HG03039 (cell line): Measurements from ENCODE around the gene KCNC1.

Experiments
- ATAC-seq: cut with Tn5 transposase; IDR thresholded peaks from one replicate; pipeline ENCODE4 v1.9.1; 2021; ENCODE audit warnings: mild to moderate bottlenecking, moderate library complexity; ENCODE audit not compliant: unreplicated experiment

The KCNC1 gene

DNA sequence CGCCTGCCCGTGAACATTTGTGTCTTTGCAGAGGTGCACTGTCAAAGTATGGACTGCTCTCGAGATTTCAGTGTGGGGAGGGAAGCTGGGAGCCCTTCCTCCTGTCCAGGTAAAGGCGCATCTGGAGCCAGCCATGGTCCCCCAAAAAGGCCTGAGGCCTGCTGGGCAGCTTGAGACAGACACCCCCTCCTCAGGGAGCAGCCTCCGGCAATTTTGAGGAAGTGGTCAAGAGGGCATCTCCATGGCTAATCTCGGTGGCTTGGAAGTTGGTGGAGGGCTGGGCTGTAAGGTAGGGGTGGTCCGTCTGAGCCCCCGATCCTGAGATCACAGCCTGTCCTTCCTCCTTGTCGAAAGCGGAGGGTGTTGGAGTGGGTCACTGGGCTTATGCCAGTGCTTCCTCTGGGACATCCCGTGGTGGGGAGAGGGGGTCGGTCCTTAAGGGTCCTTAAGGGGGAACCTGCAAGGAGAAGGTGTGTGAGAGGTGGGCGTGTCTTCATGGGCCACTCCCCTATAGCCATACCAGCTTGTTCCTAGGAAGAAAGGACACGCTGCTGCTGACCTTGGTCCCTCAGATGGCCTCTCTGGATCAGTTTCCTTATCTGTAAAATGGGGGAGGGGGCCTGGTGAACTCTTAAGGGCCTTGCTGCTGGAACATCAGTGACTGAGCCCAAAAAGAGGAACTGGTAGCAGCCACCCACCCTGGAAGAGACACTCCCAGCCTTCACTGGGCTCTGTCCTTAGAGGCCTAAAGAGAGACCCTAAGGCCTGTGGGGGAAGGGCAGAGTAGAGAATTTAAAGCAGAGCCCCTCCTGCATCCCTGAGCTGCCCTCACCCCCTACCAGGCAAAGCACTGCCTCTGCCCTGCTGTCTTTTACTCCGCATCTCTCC, 2.6 kb downstream of the KCNC1 start:
- ATAC-seq: no peak

DNA sequence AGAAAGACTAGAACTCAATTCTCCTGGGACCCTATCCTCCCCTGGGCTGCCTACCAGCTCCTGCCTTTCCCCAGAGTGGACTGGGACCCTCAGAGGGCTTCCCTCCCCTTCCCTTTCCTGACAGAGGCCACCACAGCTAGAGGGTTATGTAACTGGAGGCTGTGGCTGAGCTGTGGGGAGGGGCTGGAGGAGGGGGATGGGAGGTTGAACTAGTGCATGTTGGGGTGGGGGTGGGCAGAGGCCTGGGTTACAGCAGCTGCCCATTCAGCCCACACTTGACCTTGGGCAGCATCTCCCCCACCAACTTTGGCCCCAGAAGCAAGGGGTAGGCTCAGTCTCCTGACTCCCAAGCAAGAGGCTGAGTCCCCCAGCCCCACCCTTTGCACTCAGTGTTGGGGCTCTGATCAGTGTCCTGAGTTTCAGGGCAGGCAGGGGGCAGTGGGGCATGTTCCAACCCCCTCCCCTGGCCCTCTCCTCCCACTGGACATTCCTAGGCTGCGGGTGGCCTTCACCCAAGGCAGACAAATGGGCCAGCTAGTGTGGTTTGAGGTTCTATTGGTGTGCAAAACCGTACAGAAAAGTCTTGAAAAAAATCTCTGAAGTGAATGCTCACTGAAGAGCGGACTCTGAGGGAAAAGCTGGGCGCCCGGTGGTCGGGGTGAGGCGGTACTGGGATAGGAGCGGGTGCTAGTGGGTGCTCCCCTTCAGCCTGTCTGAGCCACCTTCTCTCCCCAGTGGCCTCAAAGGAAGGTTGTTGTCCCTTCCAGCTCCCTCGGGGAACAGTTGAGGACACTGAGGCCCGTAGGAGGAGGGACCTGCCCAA, 3.8 kb downstream of the KCNC1 start:
- ATAC-seq: no peak

DNA sequence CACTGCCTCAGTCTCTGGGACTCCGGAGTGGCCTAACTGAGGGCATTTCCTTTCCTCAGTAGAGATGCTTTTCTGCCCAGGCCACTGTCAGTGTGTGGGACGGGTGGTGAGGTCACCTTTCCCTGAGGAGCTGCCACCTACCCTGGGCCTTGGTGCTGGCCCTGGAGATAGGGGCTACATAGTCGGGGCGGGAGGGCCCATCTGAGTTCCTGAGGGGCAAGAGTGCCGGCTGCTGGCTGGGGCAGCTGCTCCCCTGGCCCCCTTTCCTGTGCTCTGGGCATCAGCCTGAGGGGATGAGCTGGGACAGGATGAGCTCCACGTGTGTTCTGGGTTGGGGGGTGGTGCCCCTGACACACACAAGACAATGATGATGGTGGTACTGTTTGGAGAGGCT, 5.4 kb downstream of the KCNC1 start:
- ATAC-seq: no peak

DNA sequence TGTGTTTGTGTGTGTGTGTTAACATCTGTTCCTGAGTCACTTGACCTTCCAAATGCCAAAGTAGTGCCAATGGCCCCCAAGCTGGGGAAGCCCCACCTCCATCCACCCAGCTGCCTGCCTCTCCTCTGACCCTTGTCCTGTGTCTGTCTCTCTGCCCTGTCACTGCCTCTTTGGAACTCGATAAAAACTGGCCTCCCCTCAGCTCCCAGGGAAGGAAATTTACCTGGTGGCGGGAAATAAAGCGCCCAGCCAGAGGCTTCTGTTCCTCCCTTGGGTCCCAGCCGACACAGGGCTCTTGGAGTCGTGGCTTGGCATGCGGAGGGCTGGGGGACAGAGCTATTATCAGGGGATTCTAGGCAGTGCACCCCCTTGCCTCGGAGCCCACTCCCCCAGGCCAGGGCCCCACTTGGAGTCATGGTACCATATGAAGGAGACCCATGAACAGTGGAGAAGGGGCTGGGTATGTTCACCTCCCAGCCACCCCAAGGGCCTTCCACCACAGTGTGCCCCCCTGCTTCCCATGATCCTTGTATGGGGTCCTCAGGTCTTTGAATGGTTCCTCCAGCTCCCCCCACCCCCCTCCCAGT, 6.2 kb downstream of the KCNC1 start:
- no peak for ATAC-seq

DNA sequence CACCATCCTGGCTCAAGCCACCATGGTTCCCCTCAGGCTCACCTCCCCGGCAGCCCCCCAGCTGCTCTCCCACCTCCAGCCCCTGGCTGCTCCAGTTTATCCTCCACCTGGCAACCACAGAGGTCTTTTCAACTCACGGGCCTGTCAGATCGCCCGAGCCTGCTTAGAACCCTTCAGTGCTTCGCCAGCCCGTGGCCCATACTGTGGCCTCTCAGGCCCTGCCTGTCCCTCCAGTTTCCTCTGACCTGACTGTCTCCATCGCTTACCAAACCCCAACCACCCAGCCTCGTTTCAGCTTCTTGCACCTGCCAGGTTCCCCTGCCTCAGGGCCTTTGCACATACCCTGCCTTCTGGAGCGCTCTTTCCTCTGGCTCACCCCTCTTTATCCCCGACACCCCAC, 6.9 kb downstream of the KCNC1 start:
- ATAC-seq: no peak

DNA sequence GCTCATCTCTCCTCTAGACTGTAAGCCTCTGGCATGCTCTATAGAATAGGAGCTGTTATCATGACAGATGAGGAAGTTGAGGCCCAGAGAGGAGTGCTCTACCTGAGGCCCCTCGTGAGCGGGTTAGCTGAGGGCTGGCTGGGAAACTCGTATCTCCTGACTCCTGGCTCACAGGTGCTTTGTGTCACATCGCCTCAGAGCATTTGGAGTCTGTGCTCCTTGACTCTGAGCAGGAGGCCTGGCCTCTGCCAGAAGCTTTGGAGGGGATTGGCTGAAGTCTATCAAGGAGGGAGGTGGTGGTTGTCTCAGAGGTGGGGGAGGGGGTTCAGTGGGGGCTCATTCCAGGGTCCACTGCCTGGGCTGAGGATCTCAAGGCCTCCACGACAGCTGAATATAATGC, 7.4 kb downstream of the KCNC1 start:
- no peak for ATAC-seq

DNA sequence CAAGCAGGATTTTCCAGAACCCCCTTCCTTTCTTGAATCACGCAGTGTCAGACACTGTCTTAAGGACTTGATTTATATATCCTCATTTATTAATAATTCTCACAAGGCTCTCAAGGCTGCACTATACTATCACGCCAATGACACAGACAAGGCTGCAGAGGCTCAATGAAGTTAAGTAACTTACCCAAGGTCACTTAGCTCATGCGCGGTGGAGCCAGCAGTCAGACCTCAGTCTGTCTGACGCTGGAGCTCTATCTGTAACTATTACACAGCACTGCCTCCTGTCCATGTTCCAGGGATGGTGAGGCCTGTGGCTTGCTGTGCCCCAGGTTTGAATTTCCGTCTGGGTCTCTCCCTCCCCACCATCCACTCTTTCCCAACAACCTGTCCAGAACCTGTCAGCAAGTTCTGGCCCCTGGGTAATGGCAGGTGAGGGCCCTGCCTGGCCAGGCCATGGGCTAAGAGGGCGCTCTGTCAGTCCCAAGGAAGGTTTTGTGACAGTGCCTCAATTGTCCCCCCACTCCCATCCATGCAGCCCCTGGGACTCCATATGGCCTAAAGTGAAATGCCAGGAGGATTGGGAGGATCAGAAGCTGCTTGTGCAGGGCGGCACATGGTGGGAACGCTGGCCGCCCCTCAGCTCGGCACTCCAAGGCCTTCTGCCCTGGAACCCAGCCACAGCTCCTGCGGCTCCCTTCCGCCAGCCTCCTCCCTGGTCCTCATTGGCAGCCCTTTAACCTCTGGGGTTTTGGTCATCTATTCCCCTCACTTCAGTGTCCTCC, 8.6 kb downstream of the KCNC1 start:
- ATAC-seq: no peak

DNA sequence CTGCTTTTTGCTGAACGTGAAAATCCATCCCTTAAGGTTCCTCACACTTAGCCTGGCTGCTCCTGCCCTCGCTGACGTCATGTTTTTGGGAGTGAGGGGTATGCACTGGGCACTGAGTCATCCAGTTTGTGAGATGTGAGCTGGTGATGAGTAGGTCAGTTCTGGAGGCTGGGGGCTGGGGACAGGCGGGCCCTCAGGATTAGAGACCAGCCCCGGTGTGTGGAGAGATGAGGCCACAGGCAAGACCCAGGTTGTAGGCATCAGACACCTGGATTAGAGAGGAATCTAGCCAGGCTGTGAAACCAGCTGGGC, 9.2 kb downstream of the KCNC1 start:
- no peak for ATAC-seq

DNA sequence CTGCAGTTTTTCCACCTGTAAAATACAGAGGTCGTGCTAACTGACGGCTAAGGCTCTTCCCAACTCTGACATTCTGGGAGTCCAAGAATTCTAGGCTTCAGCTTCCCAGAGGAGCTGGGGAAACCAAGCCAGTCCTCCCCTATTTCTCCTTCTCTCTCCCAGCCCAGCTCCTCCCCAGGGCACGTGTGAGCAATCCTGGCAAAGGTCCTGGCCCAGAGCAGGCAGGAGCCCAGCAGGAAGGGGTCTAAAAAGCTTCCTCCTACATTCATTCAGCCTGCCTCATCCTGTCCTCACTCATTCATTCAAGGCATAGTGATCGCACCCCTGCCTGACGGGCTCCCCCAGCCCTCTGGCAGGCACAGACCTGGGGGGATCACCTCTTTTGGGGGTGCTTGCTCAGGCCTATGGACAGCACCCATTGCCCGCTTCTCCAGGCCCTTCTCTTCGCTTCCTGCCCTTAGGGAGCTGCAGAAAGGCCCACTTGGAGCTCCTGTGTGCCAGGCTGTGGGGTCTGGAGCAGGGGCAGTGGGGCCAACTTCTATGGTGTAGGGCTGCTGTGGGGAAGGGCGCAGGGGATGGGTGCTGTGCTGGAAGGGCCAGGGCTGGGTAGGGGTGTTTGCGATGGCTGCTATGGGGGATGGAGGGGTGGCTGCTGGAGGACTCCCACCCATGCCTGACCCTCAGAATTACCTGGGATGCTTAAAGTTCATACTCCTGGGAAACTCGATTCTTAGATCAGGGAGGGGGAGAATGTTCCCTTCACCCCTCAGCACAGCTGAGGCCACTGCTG, 9.8 kb downstream of the KCNC1 start:
- ATAC-seq: no peak

DNA sequence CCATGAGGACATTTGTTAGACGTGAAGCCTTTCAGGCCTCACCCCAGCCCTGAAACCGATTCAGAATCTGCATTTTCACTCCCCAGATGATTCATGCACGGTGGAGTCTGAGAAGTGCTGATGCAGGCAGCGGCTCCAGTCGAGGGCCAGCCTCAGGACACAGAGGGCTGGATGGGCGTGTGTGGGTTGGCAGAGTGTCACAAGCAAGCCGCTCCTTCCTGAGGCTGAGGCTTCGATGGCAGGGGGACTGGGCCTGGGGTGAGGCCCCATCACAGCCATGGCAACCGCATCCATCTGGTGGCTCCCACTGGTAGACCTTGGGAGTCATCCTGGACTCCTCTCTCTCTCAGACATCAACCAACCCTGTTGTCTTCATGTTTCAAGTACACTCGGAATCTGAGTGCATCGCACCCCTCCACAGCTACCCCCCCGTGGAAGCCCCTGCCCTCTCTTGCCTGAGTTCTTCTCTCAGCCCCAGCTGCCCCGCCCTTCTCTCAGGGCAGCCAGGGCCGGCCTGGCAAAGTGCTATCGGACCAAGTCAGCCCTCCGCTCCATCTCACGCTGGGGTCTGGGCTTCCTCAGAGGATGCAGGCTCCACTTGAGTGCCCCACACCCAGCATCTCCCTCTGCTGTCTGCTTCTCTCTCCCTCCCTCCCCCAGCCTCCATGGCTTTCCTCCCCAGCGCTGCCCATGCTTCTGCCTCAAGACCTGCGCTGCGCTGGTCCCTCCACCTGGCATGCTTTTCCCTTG, 10.6 kb downstream of the KCNC1 start:
- no peak for ATAC-seq

DNA sequence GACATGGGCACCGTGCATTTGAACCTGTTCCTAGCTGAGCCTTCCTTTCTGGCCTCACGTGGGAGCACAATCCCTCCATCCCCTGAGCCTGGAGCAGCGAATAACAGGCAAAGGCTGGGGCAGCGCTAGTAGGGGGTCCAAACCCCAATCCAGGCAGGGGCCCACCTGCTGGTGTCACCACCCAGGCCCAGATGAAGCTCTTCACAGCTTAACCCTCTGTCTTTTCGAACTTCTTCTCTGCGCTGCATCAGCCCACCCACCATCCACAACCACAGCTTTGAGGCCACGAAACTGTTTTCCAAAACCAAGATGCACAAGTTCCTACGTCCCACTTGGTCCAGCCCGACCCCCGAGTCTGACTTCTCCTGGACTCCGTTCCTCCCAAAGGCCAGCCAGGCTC, 11.5 kb downstream of the KCNC1 start:
- no peak for ATAC-seq

DNA sequence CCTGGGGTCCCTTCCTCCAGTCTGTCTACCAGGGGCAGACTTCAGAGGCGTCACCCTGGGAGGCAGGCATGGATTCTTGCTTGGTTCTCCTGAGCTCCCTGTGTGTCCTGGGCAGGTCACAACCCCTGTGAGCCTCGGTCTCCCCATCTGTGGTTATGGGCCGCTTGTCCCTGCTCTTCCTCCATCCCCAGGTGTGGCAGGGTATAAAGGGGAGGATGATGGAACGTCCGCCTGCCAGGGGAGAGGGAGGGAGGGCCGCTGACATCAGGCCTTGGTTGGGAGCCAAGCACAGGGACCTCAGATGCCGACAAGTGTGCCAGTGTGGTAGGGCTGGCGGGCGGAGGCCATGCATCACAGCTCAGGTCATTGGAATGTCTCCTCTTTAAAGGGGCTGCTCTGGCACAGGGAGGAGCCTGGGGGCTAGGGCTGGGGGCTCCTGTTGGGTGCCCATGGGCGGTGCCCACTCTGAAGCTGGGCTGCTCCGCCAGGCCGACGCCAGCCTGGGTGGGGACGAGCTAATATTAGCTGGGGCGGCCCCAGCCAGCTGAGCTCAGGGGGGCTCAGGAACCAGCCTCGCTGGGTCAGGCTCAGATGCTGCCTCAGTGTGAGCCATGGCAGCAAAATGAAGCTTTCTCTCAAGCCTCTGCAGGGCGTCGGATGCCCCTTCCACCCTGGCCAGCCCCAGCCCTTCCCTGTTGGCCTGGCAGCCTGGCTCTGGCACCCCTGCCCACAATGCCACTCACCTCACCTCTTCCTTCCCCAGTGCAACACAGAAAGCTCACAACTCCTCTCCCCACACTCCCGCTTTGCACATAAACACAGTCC, 12.8 kb downstream of the KCNC1 start:
- ATAC-seq: no peak

DNA sequence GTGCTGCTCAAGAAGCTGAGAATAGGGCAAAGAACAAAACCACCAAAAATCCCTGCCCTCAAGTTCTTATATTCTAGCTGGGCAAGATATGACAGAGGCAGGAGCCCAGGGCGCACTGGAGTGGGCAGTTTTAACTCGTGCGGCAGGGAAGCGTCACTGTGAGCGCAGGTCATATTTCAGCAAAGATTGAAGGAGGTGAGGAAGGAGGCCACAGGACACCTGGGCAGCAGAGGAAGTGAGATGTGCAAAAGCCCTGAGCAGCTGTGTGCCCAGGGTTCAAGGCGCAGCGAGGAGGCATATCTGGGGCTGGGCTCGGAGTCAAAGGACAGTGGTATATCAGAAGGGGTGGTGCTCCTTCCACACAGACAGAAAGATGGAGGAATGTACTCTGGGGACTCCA, 13.5 kb downstream of the KCNC1 start:
- ATAC-seq: no peak

DNA sequence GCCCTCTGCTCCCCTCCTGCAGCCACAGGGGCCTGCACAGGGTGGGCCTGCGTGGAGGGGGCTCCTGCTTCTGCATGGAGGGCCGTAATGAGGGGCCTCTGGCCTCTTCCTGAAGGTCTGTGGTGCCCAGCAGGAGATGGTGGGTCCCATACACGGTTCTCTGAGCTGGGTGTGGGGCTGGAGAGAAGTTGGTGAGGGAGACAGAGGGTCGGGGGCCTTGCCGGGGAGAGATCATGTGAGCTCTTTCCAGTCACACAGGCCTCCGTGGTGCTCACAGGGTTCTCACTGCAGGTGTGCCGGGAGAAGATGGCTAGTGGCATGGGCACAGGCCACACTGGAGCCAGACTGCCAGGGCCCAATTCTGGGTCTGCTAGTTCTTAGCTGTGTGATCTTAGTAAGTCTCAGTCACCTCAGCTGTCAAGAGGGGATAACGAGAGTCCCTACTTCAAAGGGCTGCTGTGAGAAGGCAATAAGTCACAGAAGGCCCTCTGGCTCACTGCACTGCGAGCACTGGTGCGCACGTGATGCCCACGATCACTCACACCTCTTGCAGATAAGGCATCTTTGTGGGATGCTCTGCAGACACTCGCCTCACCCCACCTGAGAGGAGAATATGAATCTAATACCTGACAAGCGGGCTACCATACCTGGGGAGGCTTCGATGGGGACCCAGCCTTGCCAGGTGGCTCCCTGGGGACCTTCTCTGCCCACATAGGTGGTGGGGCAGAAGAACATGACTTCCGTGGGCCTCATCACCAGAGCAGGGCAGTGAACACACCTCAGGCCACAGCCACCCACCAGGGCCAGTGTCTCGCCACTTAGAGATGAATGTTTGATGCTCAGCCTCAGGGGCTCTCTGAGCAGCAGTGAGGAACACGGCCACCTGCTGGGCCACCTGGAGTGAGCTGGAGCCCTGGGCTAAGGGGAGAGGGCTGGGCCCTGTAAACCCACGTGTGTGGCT, 14.5 kb downstream of the KCNC1 start:
- no peak for ATAC-seq

DNA sequence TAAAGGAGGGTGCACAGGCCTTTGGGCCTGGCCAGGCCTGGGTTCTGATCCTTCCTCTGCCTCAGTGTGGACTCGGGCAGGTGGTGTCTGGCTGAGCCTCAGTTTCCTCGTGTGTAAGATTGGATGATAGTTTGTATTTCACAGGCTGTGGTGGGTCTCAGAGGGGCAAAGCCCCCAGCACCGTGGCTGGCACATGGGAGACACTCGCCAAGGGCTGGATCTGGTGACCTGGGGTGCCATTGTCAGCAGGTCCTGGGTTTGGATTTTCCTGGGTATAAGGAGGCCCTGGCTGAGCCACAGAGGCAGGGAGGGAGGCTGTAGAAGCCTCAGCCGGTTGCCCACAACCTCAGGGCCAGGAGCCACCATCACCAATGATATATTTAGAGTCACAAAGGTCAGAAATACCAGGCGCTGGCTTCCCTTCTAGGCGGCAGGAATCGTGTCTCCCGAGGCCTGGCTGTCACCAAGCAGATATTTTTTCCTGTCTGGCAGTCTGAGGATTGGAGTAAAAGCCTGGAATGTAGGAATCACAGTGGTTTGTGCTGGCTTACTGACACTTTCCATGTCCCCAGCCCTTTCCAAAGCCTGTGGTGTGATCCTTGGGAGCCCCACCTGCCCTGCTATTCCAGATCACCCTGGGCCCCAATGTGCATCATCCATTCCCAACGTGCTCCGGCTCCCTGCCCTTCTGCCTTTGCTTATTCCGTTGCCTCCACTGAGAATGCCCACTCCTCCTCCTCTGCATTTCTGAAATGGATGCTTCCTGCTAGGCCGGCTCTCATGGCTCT, 15.6 kb downstream of the KCNC1 start:
- no peak for ATAC-seq

DNA sequence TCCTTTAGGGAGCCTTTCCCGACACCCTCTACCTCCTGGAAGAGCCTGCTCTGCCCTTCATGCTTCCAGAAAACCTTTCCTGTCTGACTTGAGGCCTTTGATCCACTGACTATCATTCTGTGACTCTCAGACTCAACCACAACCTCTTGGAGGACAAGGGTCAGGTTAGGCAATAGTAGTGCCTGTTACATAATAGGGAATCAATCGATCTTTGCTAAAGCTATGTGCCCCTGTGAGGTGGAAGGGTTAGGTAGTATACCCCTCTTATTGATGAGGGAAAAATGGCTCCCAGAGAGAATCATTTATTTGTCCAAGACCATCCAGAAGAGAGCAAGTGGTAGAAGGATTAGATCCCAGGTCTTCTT, 16.2 kb downstream of the KCNC1 start:
- ATAC-seq: no peak

DNA sequence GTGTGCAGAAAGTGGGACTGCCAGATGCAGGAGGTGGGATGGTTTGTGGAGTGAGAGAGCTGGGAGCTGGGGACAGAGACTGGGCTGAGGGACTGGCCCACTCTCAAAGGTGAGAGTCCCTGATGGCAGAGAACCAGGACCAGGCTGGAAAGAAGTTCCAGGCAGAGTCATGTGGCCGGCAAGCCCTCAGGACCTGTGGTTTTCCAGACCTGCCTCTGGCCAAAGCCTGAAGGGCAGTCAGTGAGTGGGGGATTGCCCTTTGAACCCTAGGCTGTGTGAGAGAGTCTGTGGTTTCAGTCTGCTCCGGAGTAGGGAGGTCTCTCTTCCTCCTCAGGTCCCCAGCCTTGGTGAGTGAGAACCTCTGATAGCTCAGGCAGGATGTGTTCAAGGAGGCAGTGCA, 17.0 kb downstream of the KCNC1 start:
- ATAC-seq: no peak
